ENCODE results near the gene CHD6.

DNA sequence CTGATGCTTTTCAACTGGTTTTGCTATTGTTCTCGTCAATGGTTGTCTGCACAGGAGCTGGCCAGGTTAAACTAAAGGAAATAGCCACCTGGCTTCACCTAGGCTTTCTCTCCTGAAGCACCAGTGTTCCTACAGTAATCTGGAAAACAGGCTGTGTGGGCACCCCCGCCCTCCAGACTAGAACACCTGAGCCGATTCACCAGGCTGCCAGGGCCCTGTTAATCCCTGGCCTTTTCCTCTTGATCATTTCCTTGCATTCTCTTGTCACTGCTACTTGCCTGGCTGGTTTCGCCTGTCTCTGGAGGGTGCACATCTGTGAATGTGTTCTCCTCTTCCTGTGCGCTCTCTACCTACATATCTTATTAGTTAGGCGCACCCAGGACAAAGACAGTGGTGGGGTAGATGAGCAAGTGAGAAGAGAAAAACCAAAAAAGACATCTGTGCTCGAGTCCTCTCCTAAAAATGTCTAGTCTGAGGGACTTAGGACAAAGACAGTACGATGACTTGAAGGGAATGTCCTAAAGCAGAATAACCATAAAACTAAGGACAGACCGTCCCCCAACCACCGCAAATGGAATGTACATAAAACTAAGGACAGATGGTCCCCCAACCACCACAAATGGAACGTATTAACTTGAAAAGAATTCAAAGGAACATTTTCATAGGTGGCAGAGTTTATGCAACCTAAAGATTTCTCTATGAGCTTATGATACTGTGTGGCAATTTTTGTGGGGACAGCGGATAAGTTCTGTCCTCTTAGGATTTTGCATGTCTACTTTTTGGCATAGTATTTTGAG, 205.7 kb downstream of the CHD6 start:
- TF ChIP-seq EZH2 (IDR thresholded peaks at IDR 0.05; ENCODE audit: low read length): no peak
- no peak for TF ChIP-seq CTCF (optimal IDR thresholded peaks at IDR 0.05 in 1 of 3, IDR thresholded peaks at IDR 0.05 in 1 of 3, conservative IDR thresholded peaks at IDR 0.05 in 1 of 3; ENCODE audit: extremely low read depth in 1 of 3, insufficient read depth in 2 of 3, low read length in 3 of 3)

Data from keratinocyte (primary cell).